Esophagus muscularis mucosa (tissue), 4 donors: Measurements from ENCODE around the gene OSBPL1A.

ENCODE experiments used
- CTCF ChIP-seq, 3 experiments: fragments of 200-600 bp in 2 of 3; fragments of 450-650 bp in 1 of 3; sonication (generic) in 2 of 3; IDR thresholded peaks; one replicate each; pipeline ENCODE4 v1.5.1; 2017 to 2019; ENCODE audit warnings: antibody characterized with exemption in 3 of 3, mild to moderate bottlenecking in 2 of 3, moderate library complexity in 1 of 3
- EP300 ChIP-seq: sonication (generic); formaldehyde crosslinking; IDR thresholded peaks from one replicate; pipeline ENCODE4 v1.6.1; 2017; ENCODE audit warnings: antibody characterized with exemption
- POLR2A ChIP-seq: fragments of 450-650 bp; IDR thresholded peaks from one replicate; pipeline ENCODE4 v1.6.1; 2017; ENCODE audit warnings: antibody characterized with exemption, moderate library complexity, mild to moderate bottlenecking, low read depth

GRCh38 chr18:24373328-24373727, 24.3 kb downstream of the OSBPL1A start:
- no peak for TF ChIP-seq CTCF (IDR thresholded peaks at IDR 0.05)
- no peak for TF ChIP-seq POLR2A
- no peak for TF ChIP-seq EP300
